ENCODE data around the gene TADA2B.

Gene TADA2B

GRCh38 chr4:7089213-7089986 is 46.2 kb downstream of the TADA2B start:
- TF ChIP-seq CTCF (conservative IDR thresholded peaks at IDR 0.05; ENCODE audit: low read depth, low read length) = no peak
- Histone ChIP-seq H3K27me3 (ENCODE audit: insufficient read depth, low read depth) (no peaks in the 10 kb centered on the region), H3K4me3 (IDR thresholded peaks at IDR 0.05; ENCODE audit: insufficient read depth, low read depth, low read length) (no peak overlapping the region), H2AFZ (ENCODE audit: low read depth) (no peak overlapping the region), H3K9ac (no peak overlapping the region), H4K20me1 (ENCODE audit: insufficient read depth) (no peaks in the 10 kb centered on the region), H3K79me2 (ENCODE audit: insufficient read depth, low read depth) (no peaks in the 10 kb centered on the region), H3K36me3 (ENCODE audit: insufficient read depth) (no peaks in the 10 kb centered on the region), H3K4me1 (ENCODE audit: low read depth, poor library complexity, severe bottlenecking) (no peaks in the 10 kb centered on the region), H3K4me2 (no peak overlapping the region), H3K27ac (no peak overlapping the region)

DNA sequence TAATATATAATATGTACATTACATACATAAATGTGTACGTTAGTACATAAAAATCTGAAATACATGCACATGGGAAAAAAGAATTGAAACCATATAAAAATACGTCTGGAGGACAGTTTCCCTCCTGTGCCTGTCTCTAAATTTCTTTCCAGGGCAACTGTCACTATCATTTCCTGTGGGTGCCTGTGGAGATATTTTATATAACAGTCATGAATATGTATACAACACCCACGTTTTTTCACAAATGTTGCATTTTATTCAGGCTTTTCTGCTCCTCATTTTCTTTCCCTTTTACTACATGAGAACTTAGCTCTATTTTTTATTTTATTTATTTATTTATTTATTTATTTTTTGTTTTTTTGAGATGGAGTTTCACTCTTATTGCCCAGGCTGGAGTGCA is 48.9 kb downstream of the TADA2B start:
- H3K9ac ChIP-seq = no peak overlapping the region
- H3K4me1 ChIP-seq (ENCODE audit: low read depth, poor library complexity, severe bottlenecking) = no peaks in the 10 kb centered on the region
- no peaks in the 10 kb centered on the region for H3K27me3 ChIP-seq (ENCODE audit: insufficient read depth, low read depth)
- no peaks in the 10 kb centered on the region for H4K20me1 ChIP-seq (ENCODE audit: insufficient read depth)
- no peaks in the 10 kb centered on the region for H3K36me3 ChIP-seq (ENCODE audit: insufficient read depth)
- H3K27ac ChIP-seq = no peak overlapping the region
- H2AFZ ChIP-seq (ENCODE audit: low read depth) = no peak overlapping the region
- no peak overlapping the region for H3K4me2 ChIP-seq
- H3K79me2 ChIP-seq (ENCODE audit: insufficient read depth, low read depth) = no peaks in the 10 kb centered on the region
- TF ChIP-seq CTCF (conservative IDR thresholded peaks at IDR 0.05; ENCODE audit: low read depth, low read length) = no peak
- no peak overlapping the region for H3K4me3 ChIP-seq (IDR thresholded peaks at IDR 0.05; ENCODE audit: insufficient read depth, low read depth, low read length)

- TF ChIP-seq CTCF (conservative IDR thresholded peaks at IDR 0.05; ENCODE audit: low read depth, low read length) = no peak
- Histone ChIP-seq H2AFZ (ENCODE audit: low read depth) (no peak overlapping the region), H4K20me1 (ENCODE audit: insufficient read depth) (no peaks in the 10 kb centered on the region), H3K4me1 (ENCODE audit: low read depth, poor library complexity, severe bottlenecking) (no peaks in the 10 kb centered on the region), H3K4me3 (IDR thresholded peaks at IDR 0.05; ENCODE audit: insufficient read depth, low read depth, low read length) (no peak overlapping the region), H3K27me3 (ENCODE audit: insufficient read depth, low read depth) (no peaks in the 10 kb centered on the region), H3K4me2 (no peak overlapping the region), H3K36me3 (ENCODE audit: insufficient read depth) (no peaks in the 10 kb centered on the region), H3K79me2 (ENCODE audit: insufficient read depth, low read depth) (no peaks in the 10 kb centered on the region), H3K27ac (no peak overlapping the region), H3K9ac (no peak overlapping the region)
Observed at GRCh38 chr4:7094916-7095315, 51.7 kb downstream of the TADA2B start.

GRCh38 chr4:7095611-7096155 is 52.5 kb downstream of the TADA2B start:
- Histone ChIP-seq H3K4me3 (IDR thresholded peaks at IDR 0.05; ENCODE audit: insufficient read depth, low read depth, low read length) (no peak overlapping the region), H3K27me3 (ENCODE audit: insufficient read depth, low read depth) (no peaks in the 10 kb centered on the region), H3K36me3 (ENCODE audit: insufficient read depth) (no peaks in the 10 kb centered on the region), H4K20me1 (ENCODE audit: insufficient read depth) (no peaks in the 10 kb centered on the region), H3K4me2 (no peak overlapping the region), H3K79me2 (ENCODE audit: insufficient read depth, low read depth) (no peaks in the 10 kb centered on the region), H2AFZ (ENCODE audit: low read depth) (no peak overlapping the region), H3K9ac (no peak overlapping the region), H3K27ac (no peak overlapping the region), H3K4me1 (ENCODE audit: low read depth, poor library complexity, severe bottlenecking) (no peaks in the 10 kb centered on the region)
- TF ChIP-seq CTCF (conservative IDR thresholded peaks at IDR 0.05; ENCODE audit: low read depth, low read length) = no peak
